HTR-8/SVneo (cell line): ENCODE results near the gene SEMA7A.

Experiments used
- DNase-seq: peaks from one replicate; pipeline ENCODE4 v3.0.0; 2011; ENCODE audit warnings: low spot score, mixed read lengths; ENCODE audit not compliant: insufficient read length
- FAIRE-seq: peaks from 2 replicates; lab custom pipeline; 2011; peaks lifted over from hg19 to GRCh38; lab: Jason Lieb, UNC

SEMA7A gene

GRCh38 chr15:74432271-74432967 is 1.3 kb downstream of the SEMA7A start:
- DNase-seq, result no peak
- no peak for FAIRE-seq

DNA sequence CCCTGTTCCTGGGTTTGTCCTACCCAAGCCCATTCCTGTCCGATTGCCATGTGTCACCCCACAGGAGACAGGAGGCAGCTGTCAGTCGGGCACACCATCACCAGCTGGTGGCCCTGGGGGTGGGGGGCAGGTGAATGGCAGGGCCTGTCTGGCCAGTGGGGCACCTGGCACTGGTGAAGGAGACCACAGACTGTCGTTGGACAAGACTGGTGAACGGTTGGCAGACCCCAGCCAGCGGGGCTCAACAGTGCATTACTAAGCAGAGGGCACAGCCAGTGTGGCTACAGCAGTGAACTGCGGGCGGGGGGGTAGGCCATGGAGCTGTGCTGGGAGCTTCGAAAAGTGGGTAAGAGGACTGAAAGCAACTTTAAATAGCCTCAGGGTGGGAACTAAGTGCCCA is 2.1 kb downstream of the SEMA7A start:
- DNase-seq, result no peak
- no peak for FAIRE-seq

- no peak for FAIRE-seq
- no peak for DNase-seq
These were observed 2.6 kb downstream of the SEMA7A start for GRCh38 chr15:74431116-74431515.

- DNase-seq, result no peak
- FAIRE-seq, result no peak
These were observed 3.2 kb downstream of the SEMA7A start for GRCh38 chr15:74430510-74430951.

- DNase-seq (no peak), FAIRE-seq (no peak)
These were observed 3.9 kb downstream of the SEMA7A start for GRCh38 chr15:74429781-74430400.

DNA sequence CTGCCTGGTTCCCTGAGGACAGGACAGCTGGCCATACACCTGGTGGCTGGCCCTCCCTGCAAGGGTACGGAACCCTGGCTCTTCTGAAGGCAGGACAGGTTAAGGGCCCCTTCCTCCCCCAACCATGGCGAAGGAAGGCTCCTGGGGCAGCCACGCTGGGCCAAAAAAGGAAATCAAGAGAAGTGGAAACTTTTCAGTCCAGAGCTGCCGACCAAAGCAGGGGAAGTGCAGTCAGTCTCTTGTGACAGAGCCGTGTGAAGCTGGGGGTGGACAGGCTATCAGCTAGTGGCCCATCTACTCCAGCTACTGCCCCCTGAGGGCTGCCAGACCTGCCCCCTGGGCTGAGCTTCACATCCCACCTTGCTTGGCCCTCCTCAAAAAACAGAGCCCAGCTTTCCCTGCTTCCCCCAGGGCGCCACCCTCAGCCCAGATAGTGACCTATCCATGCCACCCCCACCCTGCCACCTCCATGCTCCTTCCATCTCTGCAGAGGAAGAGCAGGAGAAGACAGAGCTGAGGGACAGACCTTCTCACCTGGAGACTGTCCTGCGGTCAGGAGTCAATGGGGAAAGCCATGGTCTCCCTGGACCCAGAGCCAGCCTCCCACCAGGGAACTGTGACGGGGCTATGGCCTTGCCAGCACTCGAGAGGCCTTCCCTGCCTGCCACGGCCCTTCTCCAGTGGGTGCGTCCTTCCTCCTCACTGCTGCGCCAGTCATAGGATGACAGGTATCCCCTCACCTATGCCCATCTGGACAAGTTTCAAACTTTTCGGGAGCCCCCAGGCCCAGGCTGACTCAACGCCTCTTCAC is 4.6 kb downstream of the SEMA7A start:
- DNase-seq (no peak), FAIRE-seq (no peak)

GRCh38 chr15:74428442-74428787 is 5.3 kb downstream of the SEMA7A start:
- DNase-seq (no peak), FAIRE-seq (no peak)

DNA sequence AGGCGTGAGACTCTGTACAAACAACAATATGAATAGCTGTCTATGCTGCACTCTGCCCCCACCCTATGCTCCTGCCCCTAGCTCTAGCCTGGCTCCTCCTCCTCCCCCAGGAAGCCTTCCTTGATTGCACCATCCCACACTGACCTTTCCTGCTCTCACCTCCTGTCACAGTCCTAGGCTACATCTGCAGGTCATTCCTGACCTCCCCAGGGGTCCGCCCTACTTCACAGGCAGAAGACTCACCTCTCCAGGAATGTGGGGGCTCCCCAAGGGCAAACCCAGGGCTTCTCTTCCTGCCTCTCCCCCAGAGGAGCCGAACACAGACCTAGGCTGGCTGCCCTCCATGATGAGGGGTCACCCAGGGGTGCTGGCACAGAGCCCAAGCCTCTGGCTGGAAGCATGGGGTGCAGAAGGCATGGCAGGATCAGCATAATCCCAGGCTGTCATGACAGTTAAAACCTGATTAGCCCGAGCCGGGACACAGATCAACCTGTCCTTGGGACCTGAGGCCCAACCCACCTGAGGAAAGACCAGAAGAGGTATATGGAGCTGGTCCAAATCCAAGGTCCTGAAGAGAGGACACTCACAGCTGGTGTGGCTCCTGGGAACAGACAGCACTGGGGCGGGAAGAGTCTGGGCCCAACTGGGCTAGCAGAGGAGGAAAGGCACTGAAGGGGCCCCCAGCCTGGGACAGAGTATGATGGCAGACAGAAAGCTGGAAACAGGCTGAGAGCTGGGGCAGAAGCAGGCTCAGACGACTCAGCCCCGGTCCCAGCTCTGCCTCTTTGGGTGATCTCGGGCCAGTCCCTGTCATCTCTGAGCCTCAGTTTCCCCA is 5.9 kb downstream of the SEMA7A start:
- FAIRE-seq, result no peak
- no peak for DNase-seq

- DNase-seq (no peak), FAIRE-seq (no peak)
These were observed 7.1 kb downstream of the SEMA7A start for GRCh38 chr15:74426404-74427281.

- DNase-seq (no peak), FAIRE-seq (no peak)
These were observed 8.1 kb downstream of the SEMA7A start for GRCh38 chr15:74425630-74426029.

- DNase-seq (no peak), FAIRE-seq (no peak)
These were observed 8.7 kb downstream of the SEMA7A start for GRCh38 chr15:74424901-74425528.

DNA sequence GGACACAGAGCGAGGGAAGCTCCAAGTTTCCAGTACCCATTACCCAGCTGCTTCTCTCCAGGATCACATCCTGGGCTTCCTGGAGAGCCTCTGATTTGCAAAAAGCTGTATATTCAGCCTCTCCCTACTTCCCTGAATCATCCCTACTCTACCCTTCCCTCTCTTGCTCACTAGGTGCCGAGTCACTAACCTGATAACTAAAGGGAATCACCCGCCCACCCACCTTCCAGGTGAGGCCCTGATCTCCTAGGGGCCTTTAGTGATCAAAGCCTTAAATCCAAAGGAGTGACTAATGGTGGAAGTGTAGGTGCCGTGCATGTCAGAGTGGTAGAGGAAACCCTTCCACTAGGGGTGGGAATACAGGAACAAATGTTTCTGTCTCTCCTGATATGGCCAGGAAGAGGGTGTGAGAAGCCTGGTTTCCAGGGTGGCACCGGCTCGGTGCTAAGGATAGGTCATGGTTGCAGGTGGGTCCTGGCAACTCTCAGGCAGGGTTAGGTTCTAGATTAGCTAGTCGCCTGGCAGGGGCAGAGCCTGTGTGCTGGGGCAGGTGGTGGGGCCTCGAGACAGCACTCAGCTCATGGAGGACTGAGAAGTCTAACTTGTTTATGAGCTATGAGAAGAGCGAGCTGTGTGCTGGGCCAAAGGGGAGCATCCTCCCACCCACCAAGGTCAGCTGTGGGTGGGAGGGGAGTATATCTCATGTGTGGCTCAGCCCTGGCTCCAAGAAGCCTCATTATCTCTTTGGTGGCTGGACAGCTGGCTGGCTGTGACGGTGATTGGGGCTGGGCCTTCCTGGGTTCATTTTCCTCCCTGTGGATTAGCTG is 10.1 kb downstream of the SEMA7A start:
- FAIRE-seq (no peak), DNase-seq (no peak)

DNA sequence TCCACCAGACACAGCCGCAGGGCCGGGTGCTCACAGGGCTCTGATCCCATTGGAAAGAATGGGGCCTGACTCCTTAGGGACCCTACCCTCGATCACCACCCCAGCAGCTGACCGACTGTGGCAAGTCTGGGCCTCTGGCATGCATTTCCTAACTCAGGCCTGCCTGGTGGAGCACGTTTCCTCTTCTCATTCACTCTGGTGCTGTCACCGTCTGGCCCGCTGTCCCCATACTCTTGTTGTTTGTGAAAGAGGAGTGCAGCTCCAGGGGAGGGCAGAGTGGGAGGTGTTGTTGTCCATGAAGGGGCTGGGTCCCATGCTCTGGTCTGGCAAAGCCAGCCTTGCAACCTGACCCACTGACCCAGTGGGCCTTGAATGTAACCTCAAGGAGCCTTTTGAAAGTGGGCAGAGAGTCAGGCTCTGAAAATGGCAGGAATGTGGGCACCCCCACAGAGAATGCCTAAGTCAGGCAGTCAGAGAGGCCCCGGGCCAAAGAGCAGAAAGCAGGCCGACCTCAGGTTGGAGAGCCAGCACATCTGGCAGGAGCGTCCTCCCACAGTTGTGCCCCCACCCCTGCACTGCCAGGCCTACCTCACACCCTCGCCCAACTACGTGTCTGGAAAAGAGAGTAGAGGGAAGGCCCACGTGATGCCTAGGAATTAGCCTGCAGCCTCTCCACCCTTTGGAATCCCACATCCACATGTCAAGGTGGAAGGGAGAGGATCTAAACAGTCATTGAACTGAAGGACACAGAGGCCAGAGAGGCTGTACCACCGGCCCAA is 10.9 kb downstream of the SEMA7A start:
- peak; percentile 26 for FAIRE-seq

DNA sequence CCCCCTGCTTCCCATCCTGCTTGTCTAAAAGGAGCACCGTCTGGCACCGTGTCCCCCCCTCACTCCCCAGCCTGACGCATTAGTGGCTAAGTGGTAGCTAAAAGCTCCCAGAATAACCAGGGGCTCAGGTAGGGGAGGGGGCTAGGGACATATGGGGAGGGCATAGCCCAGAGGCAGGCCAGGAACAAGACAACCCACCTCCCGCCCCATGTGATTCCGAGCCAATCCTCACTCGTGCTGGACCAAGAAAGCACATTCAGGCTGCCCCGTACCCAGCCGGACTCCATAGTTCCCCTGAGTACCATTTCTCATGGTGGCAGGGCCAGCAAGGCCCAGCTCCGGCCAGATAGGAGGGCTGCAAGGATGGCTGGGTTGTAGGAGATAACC is 11.5 kb downstream of the SEMA7A start:
- FAIRE-seq (no peak), DNase-seq (no peak)

More for the DNA sequence above, 10.9 kb downstream of the SEMA7A start:
- peak; percentile 59 for DNase-seq

DNA sequence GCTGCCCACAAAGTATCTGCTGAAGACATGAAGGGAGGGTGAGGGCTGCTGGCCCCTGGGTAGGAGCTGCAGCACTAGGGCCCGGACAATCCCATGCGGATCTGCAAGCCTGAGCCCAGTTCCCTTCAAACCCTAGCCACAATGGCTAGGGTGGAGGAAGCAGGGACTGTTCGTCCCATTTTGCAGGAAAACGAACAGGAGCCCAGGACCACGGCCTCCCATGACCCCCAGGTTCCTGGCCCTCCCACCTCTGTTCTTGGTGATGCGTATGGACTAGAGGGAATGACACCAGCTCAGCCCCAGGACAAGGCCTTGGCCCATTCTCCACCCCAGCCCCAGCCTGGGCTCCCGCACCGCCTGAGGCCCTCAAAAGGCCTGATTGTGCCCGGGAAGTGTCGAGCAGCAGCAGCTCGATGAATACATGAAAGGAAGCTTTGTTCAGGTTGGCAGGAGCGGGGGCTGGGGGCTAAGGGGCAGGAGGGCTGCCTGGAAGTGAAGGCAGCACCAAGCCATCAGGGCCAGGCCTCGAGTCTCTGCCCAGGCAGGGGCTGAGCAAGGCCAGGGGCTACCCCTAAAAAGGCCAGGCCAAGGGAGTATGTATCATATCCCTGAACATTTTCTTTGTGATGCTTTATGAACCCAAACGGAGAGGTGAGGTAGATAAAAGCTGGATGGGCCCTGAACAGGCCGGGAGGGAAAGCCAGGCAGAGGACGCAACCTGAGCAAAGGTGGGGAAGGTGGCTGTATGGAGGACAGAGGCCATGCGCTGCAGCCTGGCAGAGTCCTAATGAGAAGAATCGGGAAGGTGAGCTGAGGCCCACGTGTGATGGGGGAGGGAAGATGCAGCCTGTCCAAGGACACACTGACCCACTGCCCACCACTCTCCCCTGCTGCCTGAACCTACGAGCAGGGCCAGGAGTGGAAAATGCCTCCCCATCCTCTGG is 12.2 kb downstream of the SEMA7A start:
- FAIRE-seq, result no peak

DNA sequence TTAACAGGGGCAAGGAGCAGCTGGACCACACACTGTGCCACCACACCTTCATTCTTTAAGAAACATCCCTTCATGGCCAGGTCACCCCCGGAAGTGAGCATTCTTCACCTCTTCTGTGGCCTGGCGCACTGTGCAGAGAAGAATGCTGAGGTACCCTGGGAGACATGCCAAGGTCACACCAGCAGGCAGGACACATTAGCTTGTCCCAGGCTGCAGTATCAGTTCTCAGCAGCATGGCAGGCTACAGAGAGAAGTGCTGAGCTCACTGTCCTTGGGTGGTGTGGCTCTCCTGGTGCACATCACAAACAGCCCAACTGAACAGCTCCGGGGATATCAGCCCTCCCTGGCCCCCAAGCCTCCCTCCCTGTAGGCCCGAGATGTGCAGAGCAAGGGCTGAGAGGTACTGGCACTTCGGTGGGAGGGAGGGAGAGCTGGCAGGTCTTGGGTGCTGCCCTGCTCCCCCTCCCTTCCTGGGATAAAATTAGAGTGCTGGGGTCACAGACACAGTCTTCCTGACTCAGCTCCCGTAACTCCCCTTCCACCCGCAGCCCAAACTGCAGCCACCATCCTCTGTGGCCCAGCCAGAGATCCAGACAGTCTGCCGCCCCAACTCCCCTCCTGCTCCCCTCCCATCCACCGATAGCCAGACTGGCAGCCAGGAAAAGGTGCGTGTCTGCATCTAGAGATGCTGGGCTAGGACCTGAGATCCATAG is 13.4 kb downstream of the SEMA7A start:
- no peak for DNase-seq
- FAIRE-seq, result peak; percentile 44

More for the DNA sequence above, 12.2 kb downstream of the SEMA7A start:
- DNase-seq, result no peak
